ENCODE measurements around the gene USP40. TPM values are rescaled to one million over a fixed set of nuclear protein-coding genes. Genes with fewer than 3 reads are reported as not detected.
"Not testable (repeated sequence)": the region's sequence is repeated elsewhere in the genome, so short reads cannot be mapped to it uniquely, and the experiment has no call there.

USP40 gene
- total and polyA plus RNA-seq, 2 experiments from 2014 or later: 20.4 to 25.9 TPM

GRCh38 chr2:233588400-233588799 lies 21.8 kb upstream of the USP40 start:
- H3K4me3 ChIP-seq: no peak overlapping the region
- TF ChIP-seq EZH2phosphoT487 (IDR thresholded peaks at IDR 0.05; ENCODE audit: low read depth, severe bottlenecking, unreplicated experiment) (no peak), EZH2 (IDR thresholded peaks at IDR 0.05; ENCODE audit: borderline replicate concordance) (no peak)
- TF ChIP-seq, protein P1, sequence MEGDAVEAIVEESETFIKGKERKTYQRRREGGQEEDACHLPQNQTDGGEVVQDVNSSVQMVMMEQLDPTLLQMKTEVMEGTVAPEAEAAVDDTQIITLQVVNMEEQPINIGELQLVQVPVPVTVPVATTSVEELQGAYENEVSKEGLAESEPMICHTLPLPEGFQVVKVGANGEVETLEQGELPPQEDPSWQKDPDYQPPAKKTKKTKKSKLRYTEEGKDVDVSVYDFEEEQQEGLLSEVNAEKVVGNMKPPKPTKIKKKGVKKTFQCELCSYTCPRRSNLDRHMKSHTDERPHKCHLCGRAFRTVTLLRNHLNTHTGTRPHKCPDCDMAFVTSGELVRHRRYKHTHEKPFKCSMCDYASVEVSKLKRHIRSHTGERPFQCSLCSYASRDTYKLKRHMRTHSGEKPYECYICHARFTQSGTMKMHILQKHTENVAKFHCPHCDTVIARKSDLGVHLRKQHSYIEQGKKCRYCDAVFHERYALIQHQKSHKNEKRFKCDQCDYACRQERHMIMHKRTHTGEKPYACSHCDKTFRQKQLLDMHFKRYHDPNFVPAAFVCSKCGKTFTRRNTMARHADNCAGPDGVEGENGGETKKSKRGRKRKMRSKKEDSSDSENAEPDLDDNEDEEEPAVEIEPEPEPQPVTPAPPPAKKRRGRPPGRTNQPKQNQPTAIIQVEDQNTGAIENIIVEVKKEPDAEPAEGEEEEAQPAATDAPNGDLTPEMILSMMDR (IDR thresholded peaks at IDR 0.05; ENCODE audit: poor library complexity): no peak
- DNase-seq (ENCODE audit: low spot score): no peak
- no peaks in the 10 kb centered on the region for H3K4me1 ChIP-seq (ENCODE audit: insufficient read depth)
- no peaks in the 10 kb centered on the region for H3K79me2 ChIP-seq
- no peak overlapping the region for H2AFZ ChIP-seq
- no peaks in the 10 kb centered on the region for H3K9me3 ChIP-seq (ENCODE audit: low read depth)
- WGBS (ENCODE audit: low lambda C conversion rate, missing lambda C conversion rate): 90% methylated on average over 2 of the region's 2 CpGs
- no peak overlapping the region for H3K4me2 ChIP-seq
- no peaks in the 10 kb centered on the region for H4K20me1 ChIP-seq (ENCODE audit: insufficient read depth, poor library complexity, severe bottlenecking)
- no peak overlapping the region for H3K27ac ChIP-seq
- H3K36me3 ChIP-seq (replicated peaks; ENCODE audit: insufficient read depth, low read depth): no peaks in the 10 kb centered on the region
- H3K27me3 ChIP-seq: no peaks in the 10 kb centered on the region
- H3K9me2 ChIP-seq (replicated peaks; ENCODE audit: insufficient read depth): no peaks in the 10 kb centered on the region

DNA sequence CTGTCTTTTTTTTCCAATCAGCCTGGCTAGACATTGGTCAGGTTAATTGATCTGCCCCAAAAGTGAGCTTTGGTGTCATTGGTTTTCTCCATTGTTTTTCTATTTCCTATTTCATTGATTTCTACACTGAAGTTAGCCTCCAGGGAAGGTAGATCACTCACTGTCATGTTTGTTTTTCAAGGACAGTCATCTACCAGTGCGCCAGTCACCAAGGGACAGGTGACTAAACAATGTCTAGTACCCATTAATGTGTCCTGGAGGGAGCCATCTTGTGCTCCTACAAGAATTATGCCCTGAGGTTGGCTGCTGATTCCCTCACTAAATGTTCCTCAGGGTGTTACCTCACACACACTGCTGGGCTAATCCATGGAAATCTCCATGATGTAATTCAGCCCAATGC lies 17.6 kb upstream of the USP40 start:
- no peak overlapping the region for H3K4me3 ChIP-seq
- no peaks in the 10 kb centered on the region for H3K4me1 ChIP-seq (ENCODE audit: insufficient read depth)
- no peaks in the 10 kb centered on the region for H3K9me3 ChIP-seq (ENCODE audit: low read depth)
- H2AFZ ChIP-seq: no peak overlapping the region
- TF ChIP-seq EZH2 (IDR thresholded peaks at IDR 0.05; ENCODE audit: borderline replicate concordance) (no peak), EZH2phosphoT487 (IDR thresholded peaks at IDR 0.05; ENCODE audit: low read depth, severe bottlenecking, unreplicated experiment) (no peak)
- TF ChIP-seq, protein P1 (IDR thresholded peaks at IDR 0.05; ENCODE audit: poor library complexity): no peak
- H3K27ac ChIP-seq: no peak overlapping the region
- H3K4me2 ChIP-seq: no peak overlapping the region
- H3K9me2 ChIP-seq (replicated peaks; ENCODE audit: insufficient read depth): no peaks in the 10 kb centered on the region
- no peaks in the 10 kb centered on the region for H3K27me3 ChIP-seq
- DNase-seq (ENCODE audit: low spot score): no peak
- no peaks in the 10 kb centered on the region for H4K20me1 ChIP-seq (ENCODE audit: insufficient read depth, poor library complexity, severe bottlenecking)
- 88% methylated on average over 1 of the region's 1 CpG for WGBS (ENCODE audit: low lambda C conversion rate, missing lambda C conversion rate)
- H3K79me2 ChIP-seq: no peaks in the 10 kb centered on the region
- no peaks in the 10 kb centered on the region for H3K36me3 ChIP-seq (replicated peaks; ENCODE audit: insufficient read depth, low read depth)

GRCh38 chr2:233583217-233583965 lies 16.8 kb upstream of the USP40 start:
- H3K27ac ChIP-seq; H2AFZ ChIP-seq; H3K27me3 ChIP-seq; H3K9me2 ChIP-seq (replicated peaks; ENCODE audit: insufficient read depth); H3K4me1 ChIP-seq (ENCODE audit: insufficient read depth); DNase-seq (ENCODE audit: low spot score); H4K20me1 ChIP-seq (ENCODE audit: insufficient read depth, poor library complexity, severe bottlenecking); H3K79me2 ChIP-seq; H3K4me3 ChIP-seq; H3K4me2 ChIP-seq; H3K36me3 ChIP-seq (replicated peaks; ENCODE audit: insufficient read depth, low read depth); H3K9me3 ChIP-seq (ENCODE audit: low read depth): not testable (repeated sequence)
- 82% methylated on average over 32 of the region's 35 CpGs for WGBS (ENCODE audit: low lambda C conversion rate, missing lambda C conversion rate)

- not testable (repeated sequence) for H3K27ac ChIP-seq; H3K27me3 ChIP-seq; DNase-seq (ENCODE audit: low spot score); H3K4me3 ChIP-seq; H3K79me2 ChIP-seq; H3K36me3 ChIP-seq (replicated peaks; ENCODE audit: insufficient read depth, low read depth); H3K9me2 ChIP-seq (replicated peaks; ENCODE audit: insufficient read depth); H3K4me2 ChIP-seq; H3K4me1 ChIP-seq (ENCODE audit: insufficient read depth); H3K9me3 ChIP-seq (ENCODE audit: low read depth); H4K20me1 ChIP-seq (ENCODE audit: insufficient read depth, poor library complexity, severe bottlenecking); H2AFZ ChIP-seq
- 70% methylated on average over 5 of the region's 5 CpGs for WGBS (ENCODE audit: low lambda C conversion rate, missing lambda C conversion rate)
These were observed 10.8 kb upstream of the USP40 start for GRCh38 chr2:233577341-233577740.
